ENCODE measurements around the gene FBXW8. TPM values are rescaled to one million over a fixed set of nuclear protein-coding genes. Genes with fewer than 3 reads are reported as not detected.
A peak's percentile ranks its signal among the peaks of the same experiment; 100 is the strongest.

FBXW8 gene
- total and polyA plus RNA-seq, 2 donors (not counting 3 experiments of a cell fraction or from before 2014, with no cell fraction given): 15.4 TPM

DNA sequence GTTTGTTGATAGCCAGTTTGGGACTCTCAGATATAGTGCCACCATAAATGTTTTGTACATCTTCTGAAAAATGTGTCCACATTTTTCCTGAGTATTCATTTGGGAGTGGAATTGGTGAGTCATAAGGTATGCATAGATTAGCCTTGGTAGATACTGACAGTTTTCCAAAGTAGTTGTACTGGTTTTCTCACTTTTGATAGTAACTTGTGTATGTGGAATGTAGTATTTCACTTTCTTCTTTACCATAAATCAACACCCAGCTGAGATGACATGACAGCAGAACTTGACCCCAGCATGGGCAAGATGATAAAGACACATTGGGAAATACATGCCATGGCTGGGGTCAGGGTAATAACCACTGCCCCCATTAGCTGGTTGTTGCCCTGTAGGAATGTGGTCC is 5.4 kb downstream of the FBXW8 start:
- Histone ChIP-seq H3K36me3 (ENCODE audit: control insufficient read depth in 2 of 2, extremely low read depth in 1 of 2, insufficient read depth in 2 of 2, low read length in 2 of 2) (no peaks in the 10 kb centered on the region), H3K27me3 (ENCODE audit: control insufficient read depth in 2 of 2, insufficient read depth in 2 of 2, low read length in 2 of 2) (no peaks in the 10 kb centered on the region), H3K9ac (replicated peaks; ENCODE audit: extremely low read depth, insufficient read depth, low read length) (no peak overlapping the region), H3K4me2 (ENCODE audit: insufficient read depth, low read length) (no peak overlapping the region), H2AFZ (ENCODE audit: low read depth, low read length) (no peak overlapping the region), H4K20me1 (replicated peaks; ENCODE audit: control insufficient read depth, extremely low read depth, insufficient read depth, low read length) (no peaks in the 10 kb centered on the region), H3K4me3 (replicated peaks in 1 of 3; ENCODE audit: insufficient read depth in 1 of 3, low read depth in 1 of 3, low read length in 3 of 3) (no peak overlapping the region), H3K4me1 (ENCODE audit: control insufficient read depth, extremely low read depth, insufficient read depth, low read length) (peaks cover 12% of the 10 kb centered on the region), H3K27ac (ENCODE audit: insufficient read depth, low read depth, low read length) (no peak overlapping the region), H3K9me3 (replicated peaks; ENCODE audit: control insufficient read depth, insufficient read depth, low read length) (no peaks in the 10 kb centered on the region), H3K79me2 (ENCODE audit: control insufficient read depth, insufficient read depth, low read length) (peaks cover 49% of the 10 kb centered on the region), H3K9me1 (replicated peaks; ENCODE audit: control insufficient read depth, extremely low read depth, insufficient read depth, low read length) (no peaks in the 10 kb centered on the region)
- FAIRE-seq (no peak), DNase-seq (ENCODE audit: low read depth, low spot score) (no peak)
- ChIA-PET POLR2A (no interaction called here), CTCF (interaction anchor here (1.0 kb wide), 1 partner anchor 98 kb away, joined by 3 read pairs; no protein-coding TSS in a partner anchor)
- BruUV-seq (replicated peaks): no TSS peak
- dilution Hi-C loops (cut with MboI; ENCODE audit: extremely low pct_ligation_motif_present, low sequenced_read_pairs) (no loop called here), intact Hi-C loops (cut with micrococcal nuclease) (loop anchor here (10.0 kb wide), 1 partner anchor 239 kb away; no protein-coding TSS in a partner anchor)
- TF ChIP-seq, protein P1, sequence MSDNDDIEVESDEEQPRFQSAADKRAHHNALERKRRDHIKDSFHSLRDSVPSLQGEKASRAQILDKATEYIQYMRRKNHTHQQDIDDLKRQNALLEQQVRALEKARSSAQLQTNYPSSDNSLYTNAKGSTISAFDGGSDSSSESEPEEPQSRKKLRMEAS (IDR thresholded peaks at IDR 0.05; ENCODE audit: insufficient read depth, insufficient read length): no peak
- TF ChIP-seq JUN (IDR thresholded peaks at IDR 0.05; ENCODE audit: borderline replicate concordance, insufficient read depth, insufficient read length, low read depth) (peak; percentile 34), FOS (IDR thresholded peaks at IDR 0.05; ENCODE audit: borderline replicate concordance, insufficient read depth, low read length) (peak; percentile 31)

DNA sequence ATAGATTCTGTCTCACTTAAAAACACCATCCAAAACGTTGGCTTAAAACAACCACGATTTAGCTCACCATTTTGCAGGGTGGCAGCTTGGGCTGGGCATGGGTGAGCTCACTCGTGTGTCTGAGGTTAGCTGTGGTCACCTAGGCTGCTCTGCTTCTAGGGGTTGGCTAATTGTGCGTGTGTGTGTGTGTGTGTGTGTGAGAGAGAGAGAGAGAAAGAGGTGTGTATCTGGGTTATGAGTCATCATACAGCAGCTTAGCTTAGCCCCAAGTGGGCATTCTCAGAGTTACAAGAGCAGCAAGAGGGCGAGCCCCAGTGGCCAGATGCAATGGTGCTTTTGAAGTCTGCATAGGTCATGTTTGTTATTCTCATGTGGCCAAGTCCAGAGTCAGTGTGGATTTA is 6.0 kb downstream of the FBXW8 start:
- H4K20me1 ChIP-seq (replicated peaks; ENCODE audit: control insufficient read depth, extremely low read depth, insufficient read depth, low read length): no peaks in the 10 kb centered on the region
- H3K27ac ChIP-seq (ENCODE audit: insufficient read depth, low read depth, low read length): no peak overlapping the region
- DNase-seq (ENCODE audit: low read depth, low spot score) (peak; percentile 16), FAIRE-seq (peak; percentile 47)
- no peaks in the 10 kb centered on the region for H3K9me1 ChIP-seq (replicated peaks; ENCODE audit: control insufficient read depth, extremely low read depth, insufficient read depth, low read length)
- H3K79me2 ChIP-seq (ENCODE audit: control insufficient read depth, insufficient read depth, low read length): peaks cover 44% of the 10 kb centered on the region
- no peaks in the 10 kb centered on the region for H3K9me3 ChIP-seq (replicated peaks; ENCODE audit: control insufficient read depth, insufficient read depth, low read length)
- no peak overlapping the region for H2AFZ ChIP-seq (ENCODE audit: low read depth, low read length)
- ChIA-PET POLR2A (no interaction called here), CTCF (interaction anchor here (1.0 kb wide), 1 partner anchor 97 kb away, joined by 3 read pairs; no protein-coding TSS in a partner anchor)
- H3K27me3 ChIP-seq (ENCODE audit: control insufficient read depth in 2 of 2, insufficient read depth in 2 of 2, low read length in 2 of 2): no peaks in the 10 kb centered on the region
- dilution Hi-C loops (cut with MboI; ENCODE audit: extremely low pct_ligation_motif_present, low sequenced_read_pairs): no loop called here
- H3K36me3 ChIP-seq (ENCODE audit: control insufficient read depth in 2 of 2, extremely low read depth in 1 of 2, insufficient read depth in 2 of 2, low read length in 2 of 2): no peaks in the 10 kb centered on the region
- H3K9ac ChIP-seq (replicated peaks; ENCODE audit: extremely low read depth, insufficient read depth, low read length): no peak overlapping the region
- intact Hi-C loops (cut with micrococcal nuclease): loop anchor here (10.0 kb wide), 1 partner anchor 238 kb away; no protein-coding TSS in a partner anchor
- peak; percentile 55 for TF ChIP-seq FOS (IDR thresholded peaks at IDR 0.05; ENCODE audit: borderline replicate concordance, insufficient read depth, low read length)
- TF ChIP-seq EZH2 (IDR thresholded peaks at IDR 0.05; ENCODE audit: borderline replicate concordance, low read depth, low read length, severe bottlenecking): no peak
- TF ChIP-seq JUN (IDR thresholded peaks at IDR 0.05; ENCODE audit: borderline replicate concordance, insufficient read depth, insufficient read length, low read depth): peak; percentile 29
- TF ChIP-seq POLR2AphosphoS5 (IDR thresholded peaks at IDR 0.05; ENCODE audit: insufficient read depth, low read depth, low read length): no peak
- no peak for TF ChIP-seq POLR2A (IDR thresholded peaks at IDR 0.05; ENCODE audit: low read depth, low read length)
- no peak for TF ChIP-seq GATA2 (IDR thresholded peaks at IDR 0.05; ENCODE audit: insufficient read depth, insufficient read length, low read depth, low read length)
- H3K4me1 ChIP-seq (ENCODE audit: control insufficient read depth, extremely low read depth, insufficient read depth, low read length): peaks cover 7% of the 10 kb centered on the region
- BruUV-seq (replicated peaks): no TSS peak
- H3K4me2 ChIP-seq (ENCODE audit: insufficient read depth, low read length): no peak overlapping the region
- H3K4me3 ChIP-seq (replicated peaks in 1 of 3; ENCODE audit: insufficient read depth in 1 of 3, low read depth in 1 of 3, low read length in 3 of 3): no peak overlapping the region

Data from endothelial cell of umbilical vein (primary cell).